HepG2 (cell line): ENCODE data around the gene MT4. TPM values are rescaled to one million over a fixed set of nuclear protein-coding genes. Genes with fewer than 3 reads are reported as not detected.

Experiments
- ATF1 ChIP-seq: IDR thresholded peaks from 2 replicates; pipeline ENCODE4 v1.6.1; 2016; ENCODE audit warnings: mild to moderate bottlenecking, control low read depth
- ATF5 ChIP-seq: sonication (generic); formaldehyde crosslinking; IDR thresholded peaks from 2 replicates; pipeline ENCODE4 v1.4.0; 2020; ENCODE audit warnings: mild to moderate bottlenecking, low read depth, missing genetic modification reagents
- ATF7-NPFF ChIP-seq: sonication (generic); formaldehyde crosslinking; IDR thresholded peaks from 2 replicates; pipeline ENCODE4 v1.8.1; 2023; ENCODE audit warnings: mild to moderate bottlenecking, low read depth, missing genetic modification reagents, moderate library complexity
- CC2D1A ChIP-seq: sonication (generic); formaldehyde crosslinking; IDR thresholded peaks from 2 replicates; pipeline ENCODE4 v1.8.1; 2023; ENCODE audit warnings: mild to moderate bottlenecking, missing genetic modification reagents
- FOSL1 ChIP-seq: sonication (generic); formaldehyde crosslinking; IDR thresholded peaks from 2 replicates; pipeline ENCODE4 v1.9.0; 2021; ENCODE audit warnings: missing genetic modification reagents, borderline replicate concordance
- FOXP4 ChIP-seq: sonication (generic); formaldehyde crosslinking; IDR thresholded peaks from 2 replicates; pipeline ENCODE4 v1.4.0; 2020; ENCODE audit warnings: missing genetic modification reagents
- GABPB1 ChIP-seq: IDR thresholded peaks from 2 replicates; pipeline ENCODE4 v1.6.1; 2016; ENCODE audit warnings: mild to moderate bottlenecking, missing genetic modification reagents, moderate library complexity, missing compliant biosample characterization
- GMEB2 ChIP-seq: IDR thresholded peaks from 2 replicates; pipeline ENCODE4 v1.6.1; 2016; ENCODE audit warnings: missing biosample characterization, missing genetic modification reagents, low read depth
- GTF2F1 ChIP-seq: fragments of 150-350 bp; IDR thresholded peaks from 2 replicates; pipeline ENCODE4 v1.6.1; 2014; ENCODE audit warnings: low read length
- LBX2 ChIP-seq: sonication (generic); formaldehyde crosslinking; IDR thresholded peaks from 2 replicates; pipeline ENCODE4 v1.5.0; 2020; ENCODE audit warnings: missing genetic modification reagents, mild to moderate bottlenecking, borderline replicate concordance
- MBD4 ChIP-seq: IDR thresholded peaks from 2 replicates; pipeline ENCODE4 v1.6.1; 2012; ENCODE audit warnings: low read length, inconsistent platforms, borderline replicate concordance
- NCOR1 ChIP-seq: fragments of 200-600 bp; sonication (generic); IDR thresholded peaks from 2 replicates; pipeline ENCODE4 v1.7.0; 2017; ENCODE audit warnings: antibody characterized with exemption, low read length, borderline replicate concordance
- NFE2L2 ChIP-seq: fragments of 150-350 bp; IDR thresholded peaks from 2 replicates; pipeline ENCODE4 v1.6.1; 2014; ENCODE audit warnings: low read length
- NR2F2 ChIP-seq: IDR thresholded peaks from 2 replicates; pipeline ENCODE4 v1.6.1; 2012; ENCODE audit warnings: low read depth, inconsistent platforms, borderline replicate concordance
- PAF1 ChIP-seq: IDR thresholded peaks from 2 replicates; pipeline ENCODE4 v1.6.1; 2016; ENCODE audit warnings: missing genetic modification reagents, missing compliant biosample characterization
- POGK ChIP-seq: sonication (generic); formaldehyde crosslinking; conservative IDR thresholded peaks from 2 replicates; pipeline ENCODE4 v1.8.0; 2022; ENCODE audit warnings: mild to moderate bottlenecking, moderate library complexity, missing genetic modification reagents
- RAD21 ChIP-seq: fragments of 450-650 bp; formaldehyde crosslinking; IDR thresholded peaks from 2 replicates; pipeline ENCODE4 v1.5.0; 2020; ENCODE audit warnings: mild to moderate bottlenecking
- SNAPC2 ChIP-seq: sonication (generic); formaldehyde crosslinking; IDR thresholded peaks from 2 replicates; pipeline ENCODE4 v1.8.1; 2022; ENCODE audit warnings: mild to moderate bottlenecking, missing genetic modification reagents
- SP140L ChIP-seq: sonication (generic); formaldehyde crosslinking; IDR thresholded peaks from 2 replicates; pipeline ENCODE4 v1.4.0; 2020; ENCODE audit warnings: missing genetic modification reagents, borderline replicate concordance
- ZNF205 ChIP-seq: IDR thresholded peaks from 2 replicates; pipeline ENCODE4 v1.6.1; 2018; ENCODE audit warnings: missing biosample characterization, missing genetic modification reagents
- ZNF414 ChIP-seq: sonication (generic); formaldehyde crosslinking; IDR thresholded peaks from 2 replicates; pipeline ENCODE4 v1.5.0; 2020; ENCODE audit warnings: missing genetic modification reagents
- ZNF598 ChIP-seq: sonication (generic); formaldehyde crosslinking; IDR thresholded peaks from 2 replicates; pipeline ENCODE4 v1.5.1; 2020; ENCODE audit warnings: mild to moderate bottlenecking, missing genetic modification reagents, borderline replicate concordance
- ZNF883 ChIP-seq: sonication (generic); formaldehyde crosslinking; IDR thresholded peaks from 2 replicates; pipeline ENCODE4 v1.5.1; 2020; ENCODE audit warnings: mild to moderate bottlenecking, missing genetic modification reagents; ENCODE audit errors: not compliant biosample characterization
- polyA plus RNA-seq, 8 experiments: library from polyadenylated mRNA; depleted of rRNA in 3 of 8; stranded (reverse) in 7 of 8; unstranded in 1 of 8; fragments of >200 nt; fragmentation: Illumina TruSeq in 4 of 8; extraction: Trizol in 4 of 8; gene quantifications; 2 replicates each; pipeline versions ENCODE4 v1.2.1 to v1.2.3, GENCODE V29; 2011 to 2016; ENCODE audit warnings: low read depth in 4 of 8, missing spikeins in 1 of 8, mixed read lengths in 1 of 8; ENCODE audit not compliant: insufficient read depth in 1 of 8
- total RNA-seq, 5 experiments: library from RNA; depleted of rRNA; stranded (reverse); fragments of >200 nt; fragmentation: Illumina TruSeq; extraction: Trizol; gene quantifications; 2 replicates each; pipeline ENCODE4 v1.2.3, GENCODE V29; 2016; ENCODE audit warnings: low read depth in 1 of 5

The MT4 gene
- total and polyA plus RNA-seq, 2 of the 13 experiments (the other 11 are each of a cell fraction or from before 2014, with no cell fraction given), result not detected

- no peak for TF ChIP-seq GMEB2 (CRISPR knock-in tag)
- no peak for TF ChIP-seq MBD4
- TF ChIP-seq FOXP4 (CRISPR knock-in tag), result peak; percentile 51; the same call in 1 of the 2 replicates
- TF ChIP-seq NR2F2, result peak; percentile 19; the same call in 1 of the 2 replicates
- TF ChIP-seq PAF1 (CRISPR knock-in tag), result no peak
- peak; percentile 97; the same call in 1 of the 2 replicates for TF ChIP-seq ZNF598 (CRISPR knock-in tag)
- TF ChIP-seq POGK, result peak; percentile 97
- peak; percentile 73; the same call in 1 of the 2 replicates for TF ChIP-seq SNAPC2
- no peak for TF ChIP-seq ATF1 (CRISPR knock-in tag)
- TF ChIP-seq ATF7-NPFF (CRISPR knock-in tag), result peak; percentile 86; the same call in 1 of the 2 replicates
- 0 out of 2 replicates have a peak, but pooled peaks have one; percentile 57 for TF ChIP-seq ZNF205 (CRISPR knock-in tag)
- TF ChIP-seq ATF5, result peak; percentile 10; the same call in 1 of the 2 replicates
- TF ChIP-seq SP140L (CRISPR knock-in tag), result 0 out of 2 replicates have a peak, but pooled peaks have one; percentile 45
- no peak for TF ChIP-seq LBX2 (CRISPR knock-in tag)
- TF ChIP-seq CC2D1A (CRISPR knock-in tag), result no peak
- peak; percentile 85 for TF ChIP-seq ZNF883 (CRISPR knock-in tag)
- TF ChIP-seq GTF2F1, result no peak
- no peak for TF ChIP-seq FOSL1
- peak; percentile 16; the same call in 1 of the 2 replicates for TF ChIP-seq RAD21 (CRISPR knock-in tag)
- TF ChIP-seq NFE2L2, result no peak
- TF ChIP-seq ZNF414 (CRISPR knock-in tag), result no peak; the same call in 1 of the 2 replicates
- no peak for TF ChIP-seq NCOR1
- TF ChIP-seq GABPB1 (CRISPR knock-in tag), result peak; percentile 87
These were observed 45.2 kb upstream of the MT4 start, which contains the start of gene BBS2 (continued) for GRCh38 chr16:56519459-56520250.
